ENCODE data around the gene PTS. TPM values are rescaled to one million over a fixed set of nuclear protein-coding genes. Genes with fewer than 3 reads are reported as not detected.

Gene PTS
- total and polyA plus RNA-seq, 9 of the 15 experiments (the other 6 are each of a cell fraction or from before 2014, with no cell fraction given): 27.1 to 72.7 (median 41.1) TPM

GRCh38 chr11:112270551-112271180, 44.4 kb downstream of the PTS start (continued):
- TF ChIP-seq GABPB1 (CRISPR knock-in tag; IDR thresholded peaks at IDR 0.05): no peak
- TF ChIP-seq TCF3 (CRISPR knock-in tag; IDR thresholded peaks at IDR 0.05): 0 out of 2 replicates have a peak, but pooled peaks have one; percentile 13
- TF ChIP-seq CHD7 (IDR thresholded peaks at IDR 0.05; ENCODE audit: low read depth, low read length): no peak
- peak; percentile 40; the same call in 1 of the 2 replicates for TF ChIP-seq TAL1 (IDR thresholded peaks at IDR 0.05)
- TF ChIP-seq RBBP5 (IDR thresholded peaks at IDR 0.05; ENCODE audit: borderline replicate concordance, insufficient read depth, low read length, poor library complexity, severe bottlenecking): no peak
- 0 out of 2 replicates have a peak, but pooled peaks have one; percentile 15 for TF ChIP-seq ETV1 (tag; conservative IDR thresholded peaks at IDR 0.05; ENCODE audit: low read depth)
- TF ChIP-seq CSDE1 (IDR thresholded peaks at IDR 0.05): no peak
- TF ChIP-seq CXXC5 (CRISPR knock-in tag; IDR thresholded peaks at IDR 0.05): 0 out of 2 replicates have a peak, but pooled peaks have one; percentile 24
- TF ChIP-seq ERF (CRISPR knock-in tag; IDR thresholded peaks at IDR 0.05): no peak
- peak in 1 of 2 experiments; percentile 40; a peak in 1 of 4 replicates for TF ChIP-seq TRIM24 (IDR thresholded peaks at IDR 0.05)
- no peak for TF ChIP-seq ATF1 (CRISPR knock-in tag; IDR thresholded peaks at IDR 0.05)
- peak; percentile 34; the same call in 1 of the 2 replicates for TF ChIP-seq ATF1 (tag; IDR thresholded peaks at IDR 0.05)
- TF ChIP-seq ZEB2 (IDR thresholded peaks at IDR 0.05): 0 out of 2 replicates have a peak, but pooled peaks have one; percentile 48
- peak; percentile 46 for TF ChIP-seq POLR2B (IDR thresholded peaks at IDR 0.05; ENCODE audit: low read depth, partially characterized antibody)
- peak; percentile 65 for TF ChIP-seq CBFA2T3 (IDR thresholded peaks at IDR 0.05)
- 0 out of 2 replicates have a peak, but pooled peaks have one; percentile 48 for TF ChIP-seq ELF2 (CRISPR knock-in tag; IDR thresholded peaks at IDR 0.05)
- TF ChIP-seq RBFOX2 (IDR thresholded peaks at IDR 0.05; ENCODE audit: low read depth, low read length): 0 out of 2 replicates have a peak, but pooled peaks have one; percentile 22

Data from K562 (cell line).